Measurements from ENCODE around the gene PKHD1.

DNA sequence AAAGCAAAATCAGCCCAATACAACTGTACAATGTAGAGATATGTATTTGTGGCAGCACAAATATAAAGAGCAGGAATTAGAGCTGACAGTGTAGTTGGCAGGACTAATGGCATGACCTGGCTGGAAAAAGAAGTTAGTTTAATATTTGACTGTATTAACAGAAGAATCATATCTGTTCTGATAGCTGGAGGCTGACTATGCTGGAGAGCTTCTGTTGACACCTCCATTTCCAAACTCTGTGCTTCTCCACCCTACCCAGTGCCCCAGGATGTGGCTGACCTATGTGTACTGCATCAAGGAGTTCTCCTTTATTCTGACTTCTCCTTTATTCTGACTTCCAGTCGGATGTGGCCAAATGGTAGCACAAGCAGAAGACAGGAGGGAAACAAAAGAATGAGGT is 299.3 kb downstream of the PKHD1 start:
- TF ChIP-seq CTCF (IDR thresholded peaks at IDR 0.05) (no peak), POLR2A (IDR thresholded peaks at IDR 0.05) (no peak)
